Measurements from ENCODE around the gene NRXN2. TPM values are rescaled to one million over a fixed set of nuclear protein-coding genes. Genes with fewer than 3 reads are reported as not detected.

Gene NRXN2
- total and polyA plus RNA-seq, 10 of the 15 experiments (the other 5 are each of a cell fraction or from before 2014, with no cell fraction given): 0.03 to 1.4 (median 0.23) TPM

GRCh38 chr11:64626637-64627036 is 96.4 kb downstream of the NRXN2 start:
- in situ Hi-C loops (cut with MboI): no loop called here
- intact Hi-C loops (cut with micrococcal nuclease; ENCODE audit: unreplicated experiment): no loop called here
- ChIA-PET CTCF (interaction anchor here (0.6 to 0.8 kb wide), 3 partner anchors 12 to 62 kb away, joined by 3 to 4 read pairs (median 3); no protein-coding TSS in a partner anchor), RAD21 (ENCODE audit: unreplicated experiment) (interaction anchor here (1.3 kb wide), 1 partner anchor 9 kb away, joined by 3 read pairs; no protein-coding TSS in a partner anchor), POLR2A (no interaction called here), SMC1A (ENCODE audit: uncharacterized antibody, unreplicated experiment) (interaction anchor here (0.8 kb wide), 1 partner anchor 12 kb away, joined by 3 read pairs; no protein-coding TSS in a partner anchor)
- no peak overlapping the region for H3K27ac ChIP-seq (ENCODE audit: control insufficient read depth, insufficient read depth)
- 12% methylated on average over 8 of the region's 9 CpGs for WGBS (ENCODE audit: insufficient coverage, insufficient replicate concordance, low lambda C conversion rate, missing lambda C conversion rate)
- H3K36me3 ChIP-seq (ENCODE audit: control insufficient read depth in 2 of 2, insufficient read depth in 2 of 2, low read length in 1 of 2): no peaks in the 10 kb centered on the region
- no peak for DNase-seq (ENCODE audit: low read depth, low spot score)
- H3K27me3 ChIP-seq (replicated peaks in 1 of 2; ENCODE audit: control insufficient read depth in 2 of 2, insufficient read depth in 2 of 2, low read length in 1 of 2): no peaks in the 10 kb centered on the region
- H3K79me2 ChIP-seq (ENCODE audit: control insufficient read depth, insufficient read depth, low read length): no peaks in the 10 kb centered on the region
- no peaks in the 10 kb centered on the region for H4K20me1 ChIP-seq (ENCODE audit: control insufficient read depth, insufficient read depth)
- H3K4me3 ChIP-seq: no peak overlapping the region
- TF ChIP-seq ZNF274 (IDR thresholded peaks at IDR 0.05; ENCODE audit: insufficient read depth, insufficient read length): no peak
- TF ChIP-seq NR2C1 (IDR thresholded peaks at IDR 0.05): peak; percentile 61
- TF ChIP-seq NR2F1 (conservative IDR thresholded peaks at IDR 0.05): peak; percentile 53
- TF ChIP-seq NFIC (IDR thresholded peaks at IDR 0.05; ENCODE audit: low read depth, low read length): no peak
- no peak for TF ChIP-seq FOXM1 (IDR thresholded peaks at IDR 0.05; ENCODE audit: low read depth, low read length)
- H3K4me2 ChIP-seq (ENCODE audit: control insufficient read depth, insufficient read depth): no peak overlapping the region
- no peak overlapping the region for H2AFZ ChIP-seq (ENCODE audit: control insufficient read depth, low read depth, low read length)
- H3K9ac ChIP-seq (ENCODE audit: control insufficient read depth, insufficient read depth, low read length): no peak overlapping the region
- no TSS peak for BruUV-seq (replicated peaks)
- H3K9me3 ChIP-seq (replicated peaks; ENCODE audit: control insufficient read depth, insufficient read depth, low read length): no peaks in the 10 kb centered on the region
- peaks cover 6% of the 10 kb centered on the region for H3K4me1 ChIP-seq (ENCODE audit: control insufficient read depth, insufficient read depth, low read length)
- no peak for FAIRE-seq
- no peak for ATAC-seq

DNA sequence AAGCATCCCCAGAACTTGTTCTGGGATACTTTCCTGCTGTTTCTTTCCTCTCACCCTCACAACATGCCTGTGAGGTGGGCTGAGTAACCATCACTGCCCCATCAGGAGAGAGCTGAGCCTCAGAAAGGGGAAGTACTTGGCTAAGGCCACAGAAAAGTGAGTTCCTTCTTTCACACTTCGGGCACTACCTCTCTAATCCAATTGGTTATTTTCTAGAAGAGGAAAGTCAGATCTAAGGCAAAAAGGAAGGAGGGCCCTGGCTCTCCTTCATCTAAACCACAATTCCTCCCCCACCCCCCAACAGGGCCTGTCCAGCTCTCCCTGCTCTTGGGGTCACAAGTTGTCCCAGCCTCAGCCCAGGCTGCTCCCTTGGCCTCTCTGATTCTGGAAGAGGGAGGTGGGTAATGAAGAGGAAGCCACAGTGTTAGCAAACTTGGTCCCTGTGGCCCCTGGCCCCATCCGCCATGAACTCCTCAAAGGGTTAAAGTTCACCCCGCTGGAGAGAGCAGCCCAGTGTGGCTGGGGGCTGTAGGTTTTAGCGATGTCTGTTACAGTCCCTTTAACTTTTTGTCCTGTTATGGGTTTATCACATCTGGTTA is 98.0 kb downstream of the NRXN2 start:
- ChIA-PET CTCF (interaction anchor here (0.5 to 1.1 kb wide), 4 partner anchors 25 to 176 kb away, joined by 3 to 4 read pairs (median 3); no protein-coding TSS in a partner anchor), POLR2A (no interaction called here), RAD21 (ENCODE audit: unreplicated experiment) (no interaction called here), SMC1A (ENCODE audit: uncharacterized antibody, unreplicated experiment) (interaction anchor here (1.2 to 2.4 kb wide), 2 partner anchors 10 to 20 kb away, joined by 3 to 5 read pairs; no protein-coding TSS in a partner anchor)
- in situ Hi-C loops (cut with MboI): no loop called here
- TF ChIP-seq MTA2 (IDR thresholded peaks at IDR 0.05; ENCODE audit: low read depth): peak; percentile 33; the same call in 1 of the 2 replicates
- peak; percentile 45; the same call in 1 of the 2 replicates for TF ChIP-seq IKZF1 (conservative IDR thresholded peaks at IDR 0.05)
- no peak for TF ChIP-seq TCF3 (IDR thresholded peaks at IDR 0.05; ENCODE audit: borderline replicate concordance, insufficient read depth, low read depth, low read length)
- TF ChIP-seq IKZF2 (IDR thresholded peaks at IDR 0.05): peak; percentile 13 to 60; a peak in 2 of 4 replicates
- TF ChIP-seq, protein P1, sequence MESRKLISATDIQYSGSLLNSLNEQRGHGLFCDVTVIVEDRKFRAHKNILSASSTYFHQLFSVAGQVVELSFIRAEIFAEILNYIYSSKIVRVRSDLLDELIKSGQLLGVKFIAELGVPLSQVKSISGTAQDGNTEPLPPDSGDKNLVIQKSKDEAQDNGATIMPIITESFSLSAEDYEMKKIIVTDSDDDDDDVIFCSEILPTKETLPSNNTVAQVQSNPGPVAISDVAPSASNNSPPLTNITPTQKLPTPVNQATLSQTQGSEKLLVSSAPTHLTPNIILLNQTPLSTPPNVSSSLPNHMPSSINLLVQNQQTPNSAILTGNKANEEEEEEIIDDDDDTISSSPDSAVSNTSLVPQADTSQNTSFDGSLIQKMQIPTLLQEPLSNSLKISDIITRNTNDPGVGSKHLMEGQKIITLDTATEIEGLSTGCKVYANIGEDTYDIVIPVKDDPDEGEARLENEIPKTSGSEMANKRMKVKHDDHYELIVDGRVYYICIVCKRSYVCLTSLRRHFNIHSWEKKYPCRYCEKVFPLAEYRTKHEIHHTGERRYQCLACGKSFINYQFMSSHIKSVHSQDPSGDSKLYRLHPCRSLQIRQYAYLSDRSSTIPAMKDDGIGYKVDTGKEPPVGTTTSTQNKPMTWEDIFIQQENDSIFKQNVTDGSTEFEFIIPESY (IDR thresholded peaks at IDR 0.05): peak; percentile 47; the same call in 1 of the 2 replicates
- TF ChIP-seq NR2C1 (IDR thresholded peaks at IDR 0.05): peak; percentile 63; the same call in 1 of the 2 replicates
- TF ChIP-seq NFXL1 (IDR thresholded peaks at IDR 0.05; ENCODE audit: borderline replicate concordance): no peak
- TF ChIP-seq NR2F1 (conservative IDR thresholded peaks at IDR 0.05): peak; percentile 45
- no peak for TF ChIP-seq ZNF274 (IDR thresholded peaks at IDR 0.05; ENCODE audit: insufficient read depth, insufficient read length)
- TF ChIP-seq DPF2 (IDR thresholded peaks at IDR 0.05): no peak
- TF ChIP-seq SPI1 (IDR thresholded peaks at IDR 0.05; ENCODE audit: borderline replicate concordance, insufficient read depth, low read depth, low read length): peak; percentile 74; the same call in 1 of the 2 replicates
- no peak for TF ChIP-seq TBL1XR1 (IDR thresholded peaks at IDR 0.05; ENCODE audit: low read depth, low read length)
- H3K27me3 ChIP-seq (replicated peaks in 1 of 2; ENCODE audit: control insufficient read depth in 2 of 2, insufficient read depth in 2 of 2, low read length in 1 of 2): no peaks in the 10 kb centered on the region
- no peak overlapping the region for H3K4me3 ChIP-seq
- peaks cover 6% of the 10 kb centered on the region for H3K4me1 ChIP-seq (ENCODE audit: control insufficient read depth, insufficient read depth, low read length)
- intact Hi-C loops (cut with micrococcal nuclease; ENCODE audit: unreplicated experiment): no loop called here
- H4K20me1 ChIP-seq (ENCODE audit: control insufficient read depth, insufficient read depth): no peaks in the 10 kb centered on the region
- BruUV-seq (replicated peaks): no TSS peak
- 21% methylated on average over 4 of the region's 4 CpGs for whole genome bisulfite sequencing (ENCODE audit: insufficient coverage, insufficient replicate concordance, low lambda C conversion rate, missing lambda C conversion rate)
- no peak overlapping the region for H3K9ac ChIP-seq (ENCODE audit: control insufficient read depth, insufficient read depth, low read length)
- ATAC-seq (peak; percentile 81), DNase-seq (ENCODE audit: low read depth, low spot score) (no peak), FAIRE-seq (no peak)
- no peak overlapping the region for H3K27ac ChIP-seq (ENCODE audit: control insufficient read depth, insufficient read depth)
- H2AFZ ChIP-seq (ENCODE audit: control insufficient read depth, low read depth, low read length): no peak overlapping the region
- no peaks in the 10 kb centered on the region for H3K79me2 ChIP-seq (ENCODE audit: control insufficient read depth, insufficient read depth, low read length)
- H3K9me3 ChIP-seq (replicated peaks; ENCODE audit: control insufficient read depth, insufficient read depth, low read length): no peaks in the 10 kb centered on the region
- no peaks in the 10 kb centered on the region for H3K36me3 ChIP-seq (ENCODE audit: control insufficient read depth in 2 of 2, insufficient read depth in 2 of 2, low read length in 1 of 2)
- 0 out of 2 replicates have a peak overlapping the region, but pooled peaks have one; percentile 15 for H3K4me2 ChIP-seq (ENCODE audit: control insufficient read depth, insufficient read depth)
